A549 (cell line): ENCODE data around the gene ZFPM1. TPM values are rescaled to one million over a fixed set of nuclear protein-coding genes. Genes with fewer than 3 reads are reported as not detected.

Source experiments
- ATAC-seq, 2 experiments: fragments of 200-7000 bp in 1 of 2; fragments of >200 bp in 1 of 2; cut with Nextera tagmentation in 1 of 2; cut with Tn5 transposase in 1 of 2; 3 replicates each; pipeline versions ENCODE4 v1.8.0 to v1.9.1; 2018 to 2020; ENCODE audit warnings: mild to moderate bottlenecking in 1 of 2, moderate library complexity in 1 of 2
- CTCF ChIA-PET: fragments of 300-600 bp; sonication (Branson Sonifier 250); formaldehyde crosslinking; extraction: SDS; loops from one replicate; lab custom pipeline; 2021; ENCODE audit warnings: antibody characterized with exemption, inconsistent platforms; lab: Yijun Ruan, JAX
- POLR2A ChIA-PET: fragments of 350-600 bp; formaldehyde crosslinking; extraction: SDS; loops from one replicate; lab custom pipeline; 2021; ENCODE audit warnings: antibody characterized with exemption, inconsistent platforms; lab: Yijun Ruan, JAX
- DNase-seq, 2 experiments: peaks; one replicate each; pipeline versions ENCODE4 v3.0.0 to v3.0.0-alpha.2; 2011 to 2016; ENCODE audit warnings: low read depth in 1 of 2, low spot score in 1 of 2
- FAIRE-seq: peaks from 2 replicates; lab custom pipeline; 2011; peaks lifted over from hg19 to GRCh38; lab: Jason Lieb, UNC
- H3K27ac ChIP-seq, 2 experiments: fragments of >200 bp; sonication (Bioruptor Twin); formaldehyde crosslinking; 3 replicates each; pipeline ENCODE4 v1.5.1; 2016 to 2017
- H3K4me1 ChIP-seq: fragments of >200 bp; sonication (Bioruptor Twin); formaldehyde crosslinking; 3 replicates; pipeline ENCODE4 v1.6.1; 2016
- H3K4me2 ChIP-seq: fragments of >200 bp; sonication (Bioruptor Twin); formaldehyde crosslinking; 3 replicates; pipeline ENCODE4 v1.6.1; 2016
- H3K4me3 ChIP-seq: fragments of >200 bp; sonication (Bioruptor Twin); formaldehyde crosslinking; 3 replicates; pipeline ENCODE4 v1.5.1; 2016
- H3K9me3 ChIP-seq: fragments of >200 bp; sonication (Bioruptor Twin); formaldehyde crosslinking; 3 replicates; pipeline ENCODE4 v1.6.1; 2016
- ATOH8 ChIP-seq: fragments of 250-450 bp; sonication (Bioruptor Pico); IDR thresholded peaks from 2 replicates; pipeline ENCODE4 v1.5.0; 2020; ENCODE audit warnings: low read depth, mild to moderate bottlenecking, moderate library complexity
- CHD4 ChIP-seq: fragments of 200-600 bp; sonication (generic); IDR thresholded peaks from 2 replicates; pipeline ENCODE4 v1.6.1; 2016; ENCODE audit warnings: antibody characterized with exemption, mild to moderate bottlenecking, borderline replicate concordance
- EHF ChIP-seq: fragments of 250-450 bp; sonication (Bioruptor Pico); IDR thresholded peaks from 2 replicates; pipeline ENCODE4 v1.5.0; 2020; ENCODE audit warnings: mild to moderate bottlenecking
- ESRRA ChIP-seq: fragments of 150-350 bp; IDR thresholded peaks from 2 replicates; pipeline ENCODE4 v1.6.1; 2014; ENCODE audit warnings: mild to moderate bottlenecking, low read length, borderline replicate concordance
- FOXS1 ChIP-seq: fragments of 250-450 bp; sonication (Bioruptor Pico); IDR thresholded peaks from 2 replicates; pipeline ENCODE4 v1.5.0; 2020; ENCODE audit warnings: mild to moderate bottlenecking, moderate library complexity
- HMGXB4 ChIP-seq: fragments of 250-450 bp; sonication (Bioruptor Pico); IDR thresholded peaks from 2 replicates; pipeline ENCODE4 v1.5.0; 2021; ENCODE audit warnings: mild to moderate bottlenecking, moderate library complexity, borderline replicate concordance
- KDM5A ChIP-seq: fragments of 200-600 bp; sonication (generic); IDR thresholded peaks from 2 replicates; pipeline ENCODE4 v1.6.1; 2016; ENCODE audit warnings: antibody characterized with exemption, mild to moderate bottlenecking
- NR3C1 ChIP-seq: fragments of >200 bp; sonication (Bioruptor Twin); formaldehyde crosslinking; IDR thresholded peaks from 3 replicates; pipeline ENCODE4 v1.6.1; 2017
- POLR2A ChIP-seq: IDR thresholded peaks from 2 replicates; pipeline ENCODE4 v1.6.1; 2012; ENCODE audit warnings: mild to moderate bottlenecking, low read length
- RCOR1 ChIP-seq: fragments of 150-350 bp; IDR thresholded peaks from 2 replicates; pipeline ENCODE4 v1.6.1; 2014; ENCODE audit warnings: antibody characterized with exemption, low read length, low read depth
- REST ChIP-seq: fragments of 200-600 bp; sonication (generic); IDR thresholded peaks from 2 replicates; pipeline ENCODE4 v1.6.1; 2016; ENCODE audit warnings: antibody characterized with exemption, mild to moderate bottlenecking, moderate library complexity
- SREBF2 ChIP-seq: fragments of 450-650 bp; IDR thresholded peaks from 2 replicates; pipeline ENCODE4 v1.6.1; 2014; ENCODE audit warnings: mild to moderate bottlenecking, moderate library complexity
- TFCP2L1 ChIP-seq: fragments of 250-450 bp; sonication (Bioruptor Pico); IDR thresholded peaks from 2 replicates; pipeline ENCODE4 v1.5.0; 2021; ENCODE audit warnings: mild to moderate bottlenecking
- ZC3H11A ChIP-seq: fragments of 450-650 bp; IDR thresholded peaks from 2 replicates; pipeline ENCODE4 v1.6.1; 2014; ENCODE audit warnings: antibody characterized with exemption, mild to moderate bottlenecking
- ZFP36 ChIP-seq: fragments of 450-650 bp; IDR thresholded peaks from 2 replicates; pipeline ENCODE4 v1.6.1; 2014; ENCODE audit warnings: borderline replicate concordance; ENCODE audit not compliant: partially characterized antibody
- WGBS: methylation state at CpG from one replicate; pipeline ENCODE4 v1.1.6; 2017; ENCODE audit errors: missing lambda C conversion rate; 5-methylcytosine and 5-hydroxymethylcytosine counted together
- polyA plus RNA-seq, 4 experiments: library from polyadenylated mRNA; depleted of rRNA in 3 of 4; stranded (reverse); fragments of >200 nt; fragmentation: RNase III in 1 of 4; extraction: RNeasy Plus Mini Kit Qiagen cat#74134 plus additional on column Dnase treatment in 1 of 4; gene quantifications; 2 replicates in 3 of 4; 3 replicates in 1 of 4; pipeline ENCODE4 v1.2.3, GENCODE V29; 2011 to 2017
- TF ChIP-seq, protein P1 (sequence below): fragments of 450-650 bp; IDR thresholded peaks from 2 replicates; pipeline ENCODE4 v1.6.1; 2014; ENCODE audit warnings: antibody characterized with exemption
- TF ChIP-seq, protein P2 (sequence below): fragments of >200 bp; sonication (Bioruptor Twin); formaldehyde crosslinking; IDR thresholded peaks from 3 replicates; pipeline ENCODE4 v1.5.1; 2016

Gene ZFPM1
- polyA plus RNA-seq, 2 of the 4 experiments (the other 2 are of a cell fraction), result 0.36 to 2.5 TPM

DNA sequence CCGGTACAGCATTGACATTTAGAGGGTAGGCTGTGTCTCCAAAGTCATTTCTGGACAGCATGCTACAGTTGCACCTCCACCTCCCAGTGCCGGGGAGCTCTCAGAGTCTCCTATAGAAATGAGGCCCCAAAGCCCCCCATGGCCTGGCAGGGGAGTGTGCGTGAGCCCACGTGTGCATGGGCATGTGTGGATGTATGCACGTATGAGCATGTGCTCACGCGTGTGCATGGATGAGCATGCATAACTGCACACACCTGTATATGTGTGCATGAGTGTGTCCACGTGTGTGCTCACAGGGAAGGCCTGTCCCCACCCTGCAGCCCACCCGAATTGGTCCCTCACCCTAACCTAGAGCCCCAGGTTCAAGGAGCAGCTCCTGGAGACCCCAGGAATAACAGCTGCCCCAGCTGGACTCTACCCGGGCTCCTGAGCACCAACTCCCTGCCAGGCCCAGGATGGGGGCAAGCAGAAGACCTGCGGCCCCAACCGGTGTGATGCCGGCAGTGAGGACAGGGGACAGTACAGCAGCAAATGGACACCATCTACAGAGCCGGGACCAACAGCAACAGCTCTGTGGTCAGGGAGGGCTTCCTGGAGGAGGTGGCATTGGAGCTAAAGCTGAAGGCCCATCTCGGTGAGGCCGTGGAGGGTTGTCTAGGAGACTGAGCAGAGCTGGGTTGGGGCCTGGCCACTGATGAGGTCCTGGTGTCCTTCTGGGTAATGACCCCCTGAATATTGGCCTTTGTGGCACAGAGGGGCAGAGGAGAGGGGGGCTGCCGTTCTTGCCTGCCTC, 35.2 kb upstream of the ZFPM1 start:
- H3K4me2 ChIP-seq, result no peak overlapping the region
- ChIA-PET POLR2A (no interaction called here), CTCF (interaction anchor here (0.6 to 1.5 kb wide), 4 partner anchors 9 to 379 kb away, joined by 3 to 4 read pairs (median 3); no protein-coding TSS in a partner anchor)
- H3K4me1 ChIP-seq, result no peaks in the 10 kb centered on the region
- FAIRE-seq, result no peak
- H3K9me3 ChIP-seq, result no peaks in the 10 kb centered on the region
- H3K27ac ChIP-seq, result no peak overlapping the region
- ATAC-seq, result no peak
- DNase-seq, result no peak
- H3K4me3 ChIP-seq, result no peak overlapping the region
- TF ChIP-seq TFCP2L1 (CRISPR knock-in tag) (no peak), ZFP36 (peak; percentile 97)
- WGBS, result 89% methylated on average over 17 of the region's 17 CpGs

- CTCF ChIA-PET, result interaction anchor here (1.0 kb wide), 1 partner anchor 12 kb away, joined by 3 read pairs; no protein-coding TSS in a partner anchor
- no peak for TF ChIP-seq HMGXB4 (CRISPR knock-in tag)
- TF ChIP-seq, protein P1, sequence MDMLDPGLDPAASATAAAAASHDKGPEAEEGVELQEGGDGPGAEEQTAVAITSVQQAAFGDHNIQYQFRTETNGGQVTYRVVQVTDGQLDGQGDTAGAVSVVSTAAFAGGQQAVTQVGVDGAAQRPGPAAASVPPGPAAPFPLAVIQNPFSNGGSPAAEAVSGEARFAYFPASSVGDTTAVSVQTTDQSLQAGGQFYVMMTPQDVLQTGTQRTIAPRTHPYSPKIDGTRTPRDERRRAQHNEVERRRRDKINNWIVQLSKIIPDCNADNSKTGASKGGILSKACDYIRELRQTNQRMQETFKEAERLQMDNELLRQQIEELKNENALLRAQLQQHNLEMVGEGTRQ, result no peak
- no peak for TF ChIP-seq SREBF2
- no peak for TF ChIP-seq REST
- no peak for TF ChIP-seq ESRRA
- no peak for TF ChIP-seq ATOH8 (CRISPR knock-in tag)
- no peak for TF ChIP-seq TFCP2L1 (CRISPR knock-in tag)
- no peak for TF ChIP-seq POLR2A
- TF ChIP-seq RCOR1, result no peak
- no peak for TF ChIP-seq ZC3H11A
- no peak for TF ChIP-seq CHD4
- TF ChIP-seq EHF (CRISPR knock-in tag), result no peak
- no peak for TF ChIP-seq KDM5A
- TF ChIP-seq, protein P2, sequence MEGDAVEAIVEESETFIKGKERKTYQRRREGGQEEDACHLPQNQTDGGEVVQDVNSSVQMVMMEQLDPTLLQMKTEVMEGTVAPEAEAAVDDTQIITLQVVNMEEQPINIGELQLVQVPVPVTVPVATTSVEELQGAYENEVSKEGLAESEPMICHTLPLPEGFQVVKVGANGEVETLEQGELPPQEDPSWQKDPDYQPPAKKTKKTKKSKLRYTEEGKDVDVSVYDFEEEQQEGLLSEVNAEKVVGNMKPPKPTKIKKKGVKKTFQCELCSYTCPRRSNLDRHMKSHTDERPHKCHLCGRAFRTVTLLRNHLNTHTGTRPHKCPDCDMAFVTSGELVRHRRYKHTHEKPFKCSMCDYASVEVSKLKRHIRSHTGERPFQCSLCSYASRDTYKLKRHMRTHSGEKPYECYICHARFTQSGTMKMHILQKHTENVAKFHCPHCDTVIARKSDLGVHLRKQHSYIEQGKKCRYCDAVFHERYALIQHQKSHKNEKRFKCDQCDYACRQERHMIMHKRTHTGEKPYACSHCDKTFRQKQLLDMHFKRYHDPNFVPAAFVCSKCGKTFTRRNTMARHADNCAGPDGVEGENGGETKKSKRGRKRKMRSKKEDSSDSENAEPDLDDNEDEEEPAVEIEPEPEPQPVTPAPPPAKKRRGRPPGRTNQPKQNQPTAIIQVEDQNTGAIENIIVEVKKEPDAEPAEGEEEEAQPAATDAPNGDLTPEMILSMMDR, result no peak
- TF ChIP-seq NR3C1, result no peak
- TF ChIP-seq FOXS1, result no peak
These were observed 34.2 kb upstream of the ZFPM1 start for GRCh38 chr16:88418869-88419268.

More at GRCh38 chr16:88418869-88419268, 34.2 kb upstream of the ZFPM1 start:
- no peak overlapping the region for H3K27ac ChIP-seq
- H3K9me3 ChIP-seq, result no peaks in the 10 kb centered on the region
- no peak overlapping the region for H3K4me2 ChIP-seq
- no peak for DNase-seq
- POLR2A ChIA-PET, result no interaction called here
- ATAC-seq, result peak in 1 of 2 experiments; percentile 4; a peak in 3 of 6 replicates
- FAIRE-seq, result no peak
- H3K4me3 ChIP-seq, result no peak overlapping the region
- H3K4me1 ChIP-seq, result no peaks in the 10 kb centered on the region
- WGBS, result 81% methylated on average over 18 of the region's 18 CpGs
